ENCODE data around the gene SLC25A19.
"Not testable (repeated sequence)": the region's sequence is repeated elsewhere in the genome, so short reads cannot be mapped to it uniquely, and the experiment has no call there.

SLC25A19 gene

DNA sequence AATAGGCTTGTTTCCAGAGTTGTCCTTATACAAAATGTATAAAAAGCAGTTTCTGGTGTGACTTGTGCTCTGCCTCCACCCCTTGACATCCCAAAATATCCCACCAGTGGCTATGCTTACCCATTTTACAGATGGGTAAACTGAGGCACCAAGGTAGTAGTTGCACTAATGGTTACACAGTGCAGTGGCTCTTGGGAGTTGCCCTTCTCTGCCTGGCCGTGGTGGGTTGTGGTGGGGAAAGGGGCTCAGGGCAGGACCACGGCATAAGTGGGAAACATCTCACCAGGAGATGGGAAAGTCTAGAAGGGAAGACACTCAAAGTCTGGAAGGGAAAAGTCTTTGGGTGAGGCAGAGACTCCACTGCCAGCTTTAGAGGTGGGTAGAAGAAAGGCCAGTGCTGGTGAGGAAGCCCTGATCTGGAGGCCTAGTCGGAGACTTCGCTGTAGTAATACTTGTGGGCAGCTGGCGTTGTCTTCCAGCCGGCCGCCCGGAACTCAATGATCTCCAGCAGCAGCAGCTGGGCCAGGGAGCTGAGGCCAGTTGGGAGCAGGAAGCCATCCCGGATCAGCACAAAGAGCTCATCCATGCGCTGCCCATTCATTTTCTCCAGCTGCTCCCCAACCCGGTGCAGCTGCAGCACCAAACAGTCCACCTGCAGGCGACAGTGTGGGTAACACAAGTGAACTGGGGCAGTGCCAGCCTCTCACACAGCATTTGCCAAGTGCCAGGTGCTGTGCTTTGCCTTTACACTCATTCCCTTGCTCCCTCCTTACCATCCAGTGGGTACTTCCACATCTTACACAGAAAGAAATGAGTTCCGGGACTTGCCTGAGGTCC lies 22.7 kb downstream of the SLC25A19 start:
- no peak for DNase-seq

DNA sequence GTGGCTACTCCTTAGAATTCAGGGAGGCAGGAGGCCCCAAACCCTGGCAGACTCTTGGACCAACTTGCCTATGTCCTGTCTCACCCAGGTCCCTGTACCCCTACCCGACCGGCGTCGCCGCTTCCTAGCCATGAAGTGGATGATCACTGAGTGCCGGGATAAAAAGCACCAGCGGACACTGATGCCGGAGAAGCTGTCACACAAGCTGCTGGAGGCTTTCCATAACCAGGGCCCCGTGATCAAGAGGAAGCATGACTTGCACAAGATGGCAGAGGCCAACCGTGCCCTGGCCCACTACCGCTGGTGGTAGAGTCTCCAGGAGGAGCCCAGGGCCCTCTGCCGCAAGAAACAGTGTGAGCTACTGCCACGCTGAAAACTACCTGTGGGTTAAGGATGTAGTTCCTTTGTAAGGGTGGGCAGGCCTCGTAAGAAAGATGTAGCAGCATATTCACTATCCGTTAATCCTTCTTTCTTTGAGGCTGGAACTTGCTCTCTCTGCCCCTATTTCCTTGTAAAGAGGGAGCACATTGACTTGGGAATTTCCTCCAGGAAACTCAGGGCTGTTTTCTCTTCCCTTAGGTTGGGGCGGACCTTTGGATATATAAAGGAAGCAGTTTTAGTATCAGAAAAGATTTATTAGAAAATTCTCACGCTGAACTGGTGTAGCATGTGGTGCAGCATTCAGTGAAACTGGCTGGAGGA lies 23.5 kb downstream of the SLC25A19 start:
- DNase-seq: peak; percentile 47

DNA sequence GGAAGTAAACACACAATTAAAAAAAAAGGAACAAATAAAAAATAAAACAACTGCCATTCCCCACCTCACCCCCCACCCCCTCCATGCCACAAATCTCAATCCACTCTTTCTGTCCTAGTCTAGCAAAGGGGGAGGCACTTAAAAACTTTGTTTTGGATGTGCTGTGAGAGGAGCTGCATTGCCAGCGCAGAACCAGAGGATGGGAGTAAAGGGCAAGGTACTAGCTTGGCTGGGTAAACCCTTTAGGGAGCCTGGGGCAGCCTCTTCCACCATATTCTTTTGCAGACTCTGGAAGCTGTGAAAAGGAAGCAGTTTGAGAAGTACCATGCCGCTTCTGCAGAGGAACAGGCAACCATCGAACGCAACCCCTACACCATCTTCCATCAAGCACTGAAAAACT lies 26.2 kb downstream of the SLC25A19 start:
- DNase-seq: no peak

DNA sequence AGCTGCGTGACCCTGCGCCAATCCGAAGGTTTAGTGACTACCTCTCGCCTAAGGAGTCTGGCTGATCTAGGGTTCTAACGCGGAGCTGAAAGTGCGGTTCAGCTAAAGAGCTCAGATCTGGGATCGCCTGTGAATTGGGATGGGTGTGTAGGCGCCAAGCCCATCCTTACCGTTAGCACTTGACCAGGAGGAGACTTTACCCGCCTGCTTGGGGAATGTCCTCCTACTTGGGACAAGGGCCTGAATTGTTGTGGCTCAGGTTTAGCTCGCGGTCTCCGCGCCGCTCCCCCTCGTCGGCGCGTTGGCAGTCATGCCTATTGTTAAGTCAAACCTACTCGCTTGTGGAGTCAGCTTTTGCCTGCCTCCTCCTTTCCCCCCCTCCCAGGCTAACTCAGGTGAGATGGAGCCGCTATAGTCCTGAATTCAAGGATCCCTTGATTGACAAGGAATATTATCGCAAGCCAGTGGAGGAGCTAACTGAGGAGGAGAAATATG lies 27.1 kb downstream of the SLC25A19 start:
- no peak for DNase-seq

DNA sequence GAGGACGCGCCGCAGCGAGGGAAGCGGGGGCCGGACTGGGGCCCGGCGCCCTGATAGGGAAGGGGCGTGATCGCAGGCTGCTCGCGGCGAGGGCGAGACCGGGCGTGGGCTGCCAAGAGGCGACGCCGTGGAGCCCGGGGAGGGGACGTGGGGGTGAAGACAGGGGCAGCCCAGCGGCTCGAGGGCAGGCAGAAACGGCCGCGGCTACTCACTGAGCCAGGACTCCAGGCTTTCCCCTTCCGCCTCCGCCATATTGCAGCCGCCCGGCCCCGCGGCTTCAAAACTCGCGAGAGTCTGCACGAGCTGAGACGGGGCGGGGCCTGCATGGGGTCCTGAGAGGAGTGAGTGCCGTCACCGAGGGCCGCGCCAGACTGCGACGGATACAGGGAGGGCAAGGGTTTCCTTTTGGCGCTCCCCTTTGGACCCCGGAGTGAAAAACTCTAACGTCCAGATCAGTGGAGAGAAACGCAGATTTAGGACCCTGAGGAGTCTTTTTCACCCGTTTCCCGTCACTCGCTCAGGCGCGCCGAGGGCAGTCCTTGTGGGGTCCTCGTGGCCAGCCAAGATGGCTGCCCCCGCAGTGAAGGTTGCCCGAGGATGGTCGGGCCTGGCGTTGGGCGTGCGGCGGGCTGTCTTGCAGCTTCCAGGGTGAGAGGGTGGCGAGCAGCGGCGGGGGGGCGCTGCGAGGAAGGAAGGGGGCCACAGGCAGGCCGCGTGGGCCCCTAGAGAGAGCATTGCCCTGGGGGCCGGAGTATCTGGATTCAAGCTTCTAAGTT lies 27.7 kb downstream of the SLC25A19 start, which contains the start of the genes GGA3 and MRPS7:
Gene GGA3, minus strand, starts transcription at position 271 of the 776 bp plus-strand sequence. Its CDS starts 19 bp downstream, at position 252.
Gene MRPS7, plus strand, starts transcription at position 544 of the 776 bp plus-strand sequence. Its CDS starts 22 bp downstream, at position 566.
- DNase-seq: peak; percentile 91 to 98

DNA sequence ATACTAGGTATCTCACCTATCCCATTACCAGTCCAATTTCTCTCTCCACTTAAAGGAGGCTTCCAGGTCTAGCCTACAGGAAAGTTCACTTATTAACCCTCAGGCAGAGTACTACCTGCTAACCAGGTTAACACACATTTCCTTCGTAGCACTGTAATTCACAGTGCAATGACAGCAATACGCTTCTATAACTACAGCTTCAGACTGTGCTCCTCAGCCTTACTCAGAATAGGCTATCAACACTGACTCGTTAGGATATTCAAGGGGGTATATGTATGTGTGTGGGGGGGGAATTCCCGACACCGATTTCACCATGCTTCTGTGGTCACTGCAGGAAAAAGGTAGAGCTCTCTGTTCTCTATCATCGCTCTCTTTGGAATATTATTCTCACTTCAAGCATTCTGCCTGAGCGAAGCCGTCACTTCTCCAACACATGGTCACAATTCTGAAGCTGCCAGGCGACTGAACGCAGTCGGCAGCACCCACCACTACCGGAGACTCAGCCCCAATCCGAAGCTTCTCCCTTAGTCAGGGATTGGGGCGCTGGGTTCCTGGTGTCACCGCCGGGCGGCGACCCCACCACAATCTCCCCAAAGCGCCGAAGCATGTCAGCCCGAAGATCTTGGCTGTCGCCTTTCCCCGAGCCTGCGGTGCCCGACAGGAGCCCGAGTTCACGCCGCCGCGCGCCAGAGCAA lies 28.4 kb downstream of the SLC25A19 start:
- peak; percentile 56 to 65 for DNase-seq

DNA sequence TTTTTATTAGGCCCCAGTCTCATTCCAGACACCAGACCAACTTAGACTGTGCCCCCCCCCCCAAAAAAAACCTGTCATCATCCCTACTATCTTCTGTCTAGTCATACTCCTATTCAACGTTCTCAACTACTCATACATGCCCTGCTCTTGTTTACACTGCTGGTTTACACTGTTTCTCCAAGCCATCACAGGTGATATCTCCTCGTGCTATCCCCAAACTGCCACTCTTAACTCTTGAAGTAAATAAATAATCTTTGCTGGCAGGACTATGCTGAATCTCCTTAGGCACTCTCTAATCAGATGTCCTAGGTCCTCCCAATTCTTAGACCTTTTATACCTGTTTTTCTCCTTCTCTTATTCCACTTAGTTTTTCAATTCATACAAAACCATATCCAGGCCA lies 32.0 kb downstream of the SLC25A19 start:
- not testable (repeated sequence) for DNase-seq

DNA sequence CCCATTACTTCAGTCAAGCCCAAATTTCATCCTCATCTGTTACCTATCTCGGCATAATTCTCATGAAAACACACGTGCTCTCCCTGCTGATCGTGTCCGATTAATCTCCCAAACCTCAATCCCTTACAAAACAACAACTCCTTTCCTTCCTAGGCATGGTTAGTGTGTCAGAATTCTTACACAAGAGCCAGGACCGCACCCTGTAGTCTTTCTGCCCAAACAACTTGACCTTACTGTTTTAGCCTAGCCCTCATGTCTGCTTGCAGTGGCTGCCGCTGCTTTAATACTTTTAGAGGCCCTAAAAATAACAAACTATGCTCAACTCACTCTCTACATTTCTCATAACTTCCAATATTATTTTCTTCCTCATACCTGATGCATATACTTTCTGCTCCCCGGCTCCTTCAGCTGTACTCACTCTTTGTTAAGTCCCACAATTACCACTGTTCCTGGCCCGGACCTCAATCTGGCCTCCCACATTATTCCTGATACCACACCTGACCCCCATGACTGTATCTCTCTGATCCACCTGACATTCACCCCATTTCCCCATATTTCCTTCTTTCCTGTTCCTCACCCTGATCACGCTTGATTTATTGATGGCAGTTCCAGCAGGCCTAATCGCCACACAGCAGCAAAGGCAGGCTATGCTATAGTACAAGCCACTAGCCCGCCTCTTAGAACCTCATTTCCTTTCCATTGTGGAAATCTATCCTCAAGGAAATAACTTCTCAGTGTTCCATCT lies 33.1 kb downstream of the SLC25A19 start:
- DNase-seq: not testable (repeated sequence)

DNA sequence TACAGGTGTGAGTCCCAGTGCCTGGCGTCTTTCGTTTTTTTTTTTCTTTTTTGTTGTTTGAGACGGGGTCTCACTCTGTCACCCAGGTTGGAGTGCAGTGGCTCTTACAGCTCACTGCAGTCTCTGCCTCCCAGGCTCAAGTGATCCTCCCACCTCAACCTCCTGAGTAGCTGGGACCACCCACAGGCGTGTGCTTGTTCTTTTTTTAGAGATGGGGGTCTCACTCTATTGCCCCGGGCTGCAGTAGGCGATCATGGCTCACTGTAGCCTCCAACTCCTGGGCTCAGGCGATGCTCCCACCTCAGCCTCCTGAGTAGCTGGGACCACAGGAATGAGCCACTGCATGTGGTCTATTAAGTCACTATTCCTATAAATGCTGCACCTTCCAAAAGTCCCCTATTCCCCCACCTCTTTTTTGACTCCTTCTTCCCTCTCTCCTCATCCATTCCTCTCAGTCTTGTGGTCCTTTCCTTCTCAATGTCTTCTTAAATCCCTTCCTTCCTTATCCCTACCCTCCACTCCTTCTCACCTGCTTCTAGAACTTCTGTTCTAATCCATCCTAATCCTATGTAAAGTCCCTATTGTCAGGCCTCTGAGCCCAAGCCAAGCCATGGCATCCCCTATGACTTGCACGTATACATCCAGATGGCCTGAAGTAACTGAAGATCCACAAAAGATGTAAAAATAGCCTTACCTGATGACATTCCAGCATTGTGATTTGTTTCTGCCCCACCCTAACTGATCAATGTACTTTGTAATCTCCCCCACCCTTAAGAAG lies 37.0 kb downstream of the SLC25A19 start:
- DNase-seq: no peak

DNA sequence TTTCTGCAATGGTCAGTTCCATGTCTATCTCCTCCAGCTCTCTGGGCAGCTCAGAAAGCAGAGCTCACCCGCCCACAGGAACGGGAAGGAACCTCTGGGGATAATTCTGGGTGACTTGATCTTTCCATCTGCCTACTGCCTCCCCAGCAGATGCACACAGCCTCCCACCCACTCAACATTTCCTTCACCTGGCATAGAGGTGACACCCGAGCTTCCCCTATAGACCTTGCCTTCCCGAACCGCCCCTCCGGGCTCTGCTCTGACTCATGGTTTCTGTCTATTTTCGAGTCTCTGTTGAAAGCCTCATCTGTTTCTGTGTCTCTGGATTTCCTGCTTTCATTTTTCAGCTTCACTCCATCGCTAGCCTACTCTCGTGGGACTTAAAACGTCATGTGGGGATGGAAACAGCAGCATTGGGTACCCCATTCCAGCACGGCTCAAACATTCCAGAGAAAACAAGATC lies 39.2 kb downstream of the SLC25A19 start:
- DNase-seq: peak; percentile 68 to 70

DNA sequence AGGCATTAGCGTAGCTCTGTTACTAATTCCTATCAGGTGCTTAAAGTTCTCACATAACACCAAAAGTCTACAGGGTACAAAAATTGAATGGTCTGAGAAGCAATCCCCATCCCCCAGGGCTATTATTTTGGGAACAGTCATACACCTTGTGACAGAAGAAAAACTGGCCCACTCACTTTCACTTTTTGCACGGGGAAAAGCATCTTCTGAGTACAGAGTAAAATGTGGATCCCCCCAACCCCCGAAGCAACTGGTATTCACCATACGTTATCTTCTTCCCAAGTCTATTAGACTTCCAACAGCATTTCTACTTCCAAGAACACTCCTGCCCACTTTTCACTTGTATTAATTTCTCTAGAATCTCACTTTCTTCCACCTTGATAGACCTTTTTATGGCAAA lies 39.7 kb downstream of the SLC25A19 start:
- DNase-seq: no peak

DNA sequence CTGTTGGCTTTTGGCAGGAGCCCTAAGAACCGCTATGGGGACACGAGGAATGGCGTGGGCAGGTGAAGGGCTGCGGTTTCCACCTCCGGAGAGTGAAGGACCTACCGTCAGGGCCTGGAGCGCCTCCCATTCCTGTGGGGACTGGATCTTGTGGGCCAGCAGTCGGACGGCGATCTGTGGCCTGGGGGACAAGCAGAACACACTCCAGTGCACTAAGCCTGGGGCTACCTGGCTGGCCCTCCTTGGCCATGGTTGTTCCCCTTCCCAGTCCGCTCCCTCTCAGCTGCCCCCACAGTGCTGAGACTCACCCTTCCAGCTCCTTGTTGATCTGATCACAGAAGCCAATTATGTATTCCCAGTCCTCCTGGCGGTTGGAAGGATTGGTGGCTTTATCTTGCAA lies 42.8 kb downstream of the SLC25A19 start:
- no peak for DNase-seq

DNA sequence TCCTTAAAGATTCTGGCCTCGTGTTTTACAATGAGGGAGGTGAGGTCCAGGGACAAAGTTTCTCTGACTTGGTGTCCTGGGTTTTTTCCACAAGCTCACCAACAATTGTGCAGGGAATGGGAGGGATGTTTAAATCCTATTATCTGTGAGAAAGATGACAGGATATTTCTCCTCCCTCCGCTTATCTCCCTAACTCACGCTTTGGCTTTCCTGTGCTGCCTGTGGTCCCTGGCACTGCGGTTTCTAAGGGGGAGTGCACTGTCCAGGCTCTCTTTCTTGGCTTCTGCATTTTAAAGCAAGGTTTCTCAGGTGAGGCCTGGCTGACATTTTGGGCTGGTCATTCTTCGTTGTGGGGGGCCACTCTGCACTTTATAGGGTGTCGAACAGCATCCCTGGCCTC lies 44.2 kb downstream of the SLC25A19 start:
- DNase-seq: no peak

DNA sequence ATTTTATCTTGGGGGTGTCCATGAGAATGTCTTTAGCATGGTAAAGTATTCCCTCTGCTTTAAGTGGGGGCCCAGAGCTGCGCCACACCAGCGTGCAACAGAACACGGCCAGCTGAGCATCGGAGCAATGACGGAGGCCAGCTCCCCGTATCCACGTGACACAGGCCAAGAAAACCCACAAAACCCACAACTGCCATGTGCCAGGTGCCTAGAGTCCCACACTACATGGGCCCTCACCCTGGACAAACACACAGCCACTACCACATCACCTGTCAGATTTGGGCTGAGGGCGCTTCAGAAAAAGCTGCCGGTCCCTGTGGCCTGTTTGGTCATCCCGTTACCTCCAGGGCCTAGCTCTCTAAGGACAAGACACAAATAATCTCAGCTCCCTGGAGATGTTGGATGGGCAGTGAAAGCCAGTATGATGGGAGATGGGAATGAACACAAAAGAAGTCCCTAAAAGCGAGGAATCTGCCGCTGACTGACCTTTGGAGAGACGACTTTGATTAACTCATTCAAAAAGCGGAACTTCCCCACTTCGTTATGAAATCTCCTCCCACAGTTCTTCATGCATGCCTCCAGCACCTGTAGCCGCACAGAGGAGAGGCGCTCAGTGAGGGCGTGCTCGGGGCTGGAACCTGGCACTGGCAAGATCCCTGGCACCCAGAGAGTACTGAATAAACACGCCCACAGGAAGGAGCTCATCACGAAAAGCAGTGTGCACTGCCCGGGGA lies 44.9 kb downstream of the SLC25A19 start:
- peak; percentile 76 to 83 for DNase-seq

DNA sequence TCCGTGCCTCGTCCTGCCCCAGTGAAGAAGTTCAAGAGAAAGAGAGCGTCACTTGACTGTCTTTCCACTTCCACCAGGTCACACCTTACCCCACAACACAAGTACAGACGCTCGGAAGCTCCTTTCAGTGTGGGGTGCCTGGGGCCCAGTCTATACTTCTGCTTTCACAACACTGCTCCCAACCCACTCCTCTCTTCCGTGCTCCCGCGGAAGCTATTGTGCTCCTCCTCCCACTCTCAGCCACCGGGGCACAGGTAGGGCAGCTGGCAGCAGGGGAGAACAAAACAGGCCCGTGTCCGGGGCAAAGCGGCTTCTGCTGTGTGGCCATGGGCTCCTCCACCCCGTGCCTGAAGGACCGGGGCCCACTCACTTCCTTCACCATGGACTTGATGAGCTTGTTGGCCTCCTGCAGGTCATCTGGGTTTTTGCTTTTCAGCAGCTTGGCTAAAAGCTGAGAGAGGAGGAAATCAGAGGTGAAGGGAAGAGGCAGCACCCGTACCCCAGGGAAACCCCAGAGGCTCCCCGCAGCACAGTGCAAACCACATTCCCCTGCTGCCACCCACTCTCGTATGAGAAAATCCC lies 46.7 kb downstream of the SLC25A19 start:
- DNase-seq: peak; percentile 34 to 63

DNA sequence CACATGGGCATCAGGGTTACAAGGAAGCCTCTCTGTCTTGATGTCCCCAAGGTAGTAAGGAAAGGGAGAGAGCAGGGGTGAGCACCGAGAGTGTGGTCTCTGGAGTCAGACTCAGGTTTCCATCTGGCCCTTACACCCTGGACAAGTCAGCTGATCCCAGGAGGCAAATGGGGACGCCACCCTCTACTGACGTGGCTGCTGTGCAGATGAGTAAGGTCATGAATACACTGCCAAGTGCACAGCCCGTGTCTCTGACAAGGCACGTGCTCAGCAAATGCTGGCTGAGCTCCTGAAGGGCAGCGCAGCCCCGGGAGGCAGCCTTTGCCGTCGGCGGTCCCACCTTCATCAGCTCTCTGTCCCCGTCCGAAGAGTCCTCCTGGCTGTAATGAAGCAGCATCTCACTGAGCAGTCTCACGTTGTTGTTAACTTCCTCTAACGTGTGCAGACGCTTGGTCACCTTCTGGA lies 47.2 kb downstream of the SLC25A19 start:
- DNase-seq: no peak

DNA sequence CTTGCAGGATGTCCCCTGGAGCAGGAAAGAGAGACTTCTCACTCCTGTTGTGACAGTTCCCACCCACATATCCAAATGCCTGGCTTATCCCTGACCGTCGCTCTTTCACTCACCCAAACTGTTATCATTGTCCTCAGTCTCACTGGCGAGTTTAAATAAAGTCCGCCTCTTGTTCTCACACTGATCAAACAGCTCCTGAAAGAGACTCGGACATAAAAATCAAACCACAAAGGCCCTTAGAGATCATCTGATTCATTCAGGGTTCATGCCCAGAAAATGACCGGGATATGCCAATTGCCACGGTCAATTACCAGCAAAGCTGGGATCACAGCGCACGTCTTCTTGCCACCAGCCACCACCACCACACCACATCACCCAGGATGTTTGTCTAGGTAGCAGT lies 47.7 kb downstream of the SLC25A19 start:
- no peak for DNase-seq

DNA sequence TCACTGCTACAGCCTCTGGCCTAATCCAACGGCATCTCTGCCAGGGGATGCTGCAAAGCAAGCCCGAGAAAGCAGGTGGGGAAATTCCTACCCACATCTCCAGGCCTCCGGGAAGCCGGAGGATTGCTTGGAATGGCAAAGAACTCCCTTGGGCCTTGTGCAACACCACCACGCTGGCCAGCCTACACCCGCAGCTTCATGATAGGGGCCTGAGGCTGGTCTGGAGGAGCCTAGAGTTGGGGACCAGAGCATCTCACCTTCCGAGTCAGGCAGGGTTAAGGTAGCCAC lies 48.1 kb downstream of the SLC25A19 start:
- no peak for DNase-seq

DNA sequence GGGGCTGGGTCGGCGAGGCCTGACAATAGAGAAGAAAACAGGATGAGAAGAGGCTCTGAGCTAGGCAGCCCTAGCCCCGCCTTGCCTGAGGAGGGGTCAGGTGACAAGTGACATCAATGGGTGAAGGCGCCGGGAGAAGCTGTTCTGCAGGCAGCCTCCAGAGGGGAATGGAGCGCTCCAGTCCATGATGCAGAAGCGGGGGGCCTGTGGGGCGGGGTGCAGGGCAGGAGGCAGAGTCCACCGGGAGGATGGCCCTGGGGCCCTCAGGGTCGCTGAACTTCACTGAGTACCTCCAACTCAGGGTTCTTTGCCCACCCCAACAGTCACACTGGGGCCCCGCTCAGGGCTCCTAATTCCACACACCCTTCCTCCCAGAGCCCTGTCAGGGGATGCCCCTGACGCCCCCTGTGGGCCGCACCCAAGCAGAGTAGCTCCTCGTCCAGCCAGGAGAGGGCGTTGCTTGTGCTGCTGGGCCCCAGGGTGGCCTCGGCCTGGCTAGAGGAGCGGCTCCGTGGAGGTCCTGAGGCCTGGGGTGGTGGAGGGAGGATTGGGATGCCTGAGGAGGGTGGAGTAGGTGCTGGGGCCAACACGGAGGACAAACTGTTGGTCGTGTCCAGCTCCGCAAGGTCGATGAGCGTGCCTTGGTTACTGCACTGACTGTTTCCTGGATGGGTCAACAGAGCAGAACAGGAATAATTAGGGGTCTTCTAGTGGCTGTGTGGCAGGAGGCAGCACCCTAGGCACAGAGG lies 48.7 kb downstream of the SLC25A19 start:
- peak; percentile 20 to 34 for DNase-seq

Data from inflammatory macrophage treated with lipopolysaccharide for 1 hour (primary cell).